Neural cell (in vitro differentiated cells): Measurements from ENCODE around the gene PTPRN2. TPM values are rescaled to one million over a fixed set of nuclear protein-coding genes. Genes with fewer than 3 reads are reported as not detected.

Source experiments
- H2AFZ ChIP-seq: fragments of 200-600, 300-800 bp; sonication (generic), shearing (Covaris generic); 2 replicates; pipeline ENCODE4 v1.6.0; 2014; ENCODE audit warnings: low read depth, mild to moderate bottlenecking, antibody characterized with exemption, low read length, moderate library complexity
- H3F3A ChIP-seq: fragments of 200-600 bp; shearing (Covaris generic); 2 replicates; pipeline ENCODE4 v1.6.1; 2016; ENCODE audit warnings: mild to moderate bottlenecking, moderate library complexity, mixed read lengths, antibody characterized with exemption, low read length; ENCODE audit not compliant: insufficient read depth, poor library complexity, severe bottlenecking
- H3K27ac ChIP-seq: fragments of 200-600, 300-800 bp; sonication (generic), shearing (Covaris generic); 2 replicates; pipeline ENCODE4 v1.5.1; 2014; ENCODE audit warnings: mild to moderate bottlenecking, low read length, moderate library complexity
- H3K27me3 ChIP-seq: fragments of 300-800, 200-600 bp; sonication (generic), shearing (Covaris generic); 2 replicates; pipeline ENCODE4 v1.6.0; 2014; ENCODE audit warnings: mild to moderate bottlenecking, low read depth, low read length, moderate library complexity; ENCODE audit not compliant: insufficient read depth
- H3K36me3 ChIP-seq: fragments of 300-800, 200-600 bp; sonication (generic), shearing (Covaris generic); 2 replicates; pipeline ENCODE4 v1.5.1; 2014; ENCODE audit warnings: mild to moderate bottlenecking, antibody characterized with exemption, low read length, moderate library complexity; ENCODE audit not compliant: insufficient read depth
- H3K4me2 ChIP-seq: fragments of 300-800, 200-600 bp; sonication (generic), shearing (Covaris generic); 2 replicates; pipeline ENCODE4 v1.6.0; 2014; ENCODE audit warnings: mild to moderate bottlenecking, low read length
- H3K4me3 ChIP-seq: fragments of 300-800, 200-600 bp; sonication (generic), shearing (Covaris generic); 2 replicates; pipeline ENCODE4 v1.5.1; 2014; ENCODE audit warnings: mild to moderate bottlenecking, low read length, moderate library complexity
- H3K79me2 ChIP-seq: fragments of 200-600 bp; shearing (Covaris generic); replicated peaks from 2 replicates; pipeline ENCODE4 v1.6.0; 2014; ENCODE audit warnings: mild to moderate bottlenecking, low read length, moderate library complexity; ENCODE audit not compliant: insufficient read depth
- H3K9ac ChIP-seq: fragments of 300-800, 200-600 bp; sonication (generic), shearing (Covaris generic); 2 replicates; pipeline ENCODE4 v1.6.1; 2016; ENCODE audit warnings: mild to moderate bottlenecking, low read length, mixed read lengths
- H3K9me2 ChIP-seq: fragments of 200-600 bp; shearing (Covaris generic); 2 replicates; pipeline ENCODE4 v1.6.1; 2016; ENCODE audit warnings: mild to moderate bottlenecking, low read length, mixed read lengths; ENCODE audit not compliant: insufficient read depth
- H3K9me3 ChIP-seq: fragments of 200-600, 300-800 bp; sonication (generic), shearing (Covaris generic); 2 replicates; pipeline ENCODE4 v1.6.1; 2016; ENCODE audit warnings: mild to moderate bottlenecking, mixed run types, low read length, moderate library complexity, mixed read lengths
- H4K20me1 ChIP-seq: fragments of 200-600 bp; shearing (Covaris generic); 2 replicates; pipeline ENCODE4 v1.6.1; 2016; ENCODE audit warnings: mild to moderate bottlenecking, mixed run types; ENCODE audit not compliant: insufficient read depth
- CTCF ChIP-seq: fragments of 450-650 bp; IDR thresholded peaks from 2 replicates; pipeline ENCODE4 v1.5.1; 2014; ENCODE audit warnings: antibody characterized with exemption, mild to moderate bottlenecking, moderate library complexity; ENCODE audit not compliant: poor library complexity, severe bottlenecking
- EP300 ChIP-seq: fragments of 450-650 bp; conservative IDR thresholded peaks from 2 replicates; pipeline ENCODE4 v1.6.1; 2014; ENCODE audit warnings: antibody characterized with exemption, mild to moderate bottlenecking, moderate library complexity; ENCODE audit not compliant: poor library complexity, severe bottlenecking
- EZH2 ChIP-seq: fragments of 200-600, 300-800 bp; shearing (Covaris generic), sonication (generic); IDR thresholded peaks from 2 replicates; pipeline ENCODE4 v1.6.1; 2014; ENCODE audit warnings: antibody characterized with exemption, low read length, borderline replicate concordance, mild to moderate bottlenecking; ENCODE audit not compliant: insufficient read depth, poor library complexity, severe bottlenecking
- MXI1 ChIP-seq: fragments of 450-650 bp; conservative IDR thresholded peaks from 2 replicates; pipeline ENCODE4 v1.6.1; 2014; ENCODE audit warnings: antibody characterized with exemption, mild to moderate bottlenecking; ENCODE audit not compliant: poor library complexity, severe bottlenecking
- POLR2AphosphoS5 ChIP-seq: IDR thresholded peaks from 2 replicates; pipeline ENCODE4 v1.6.1; 2012
- RAD21 ChIP-seq: fragments of 450-650 bp; conservative IDR thresholded peaks from 2 replicates; pipeline ENCODE4 v1.6.1; 2014; ENCODE audit warnings: antibody characterized with exemption, mild to moderate bottlenecking, moderate library complexity
- REST ChIP-seq: IDR thresholded peaks from 2 replicates; pipeline ENCODE4 v1.6.1; 2012; ENCODE audit warnings: borderline replicate concordance
- SMC3 ChIP-seq: fragments of 450-650 bp; conservative IDR thresholded peaks from 2 replicates; pipeline ENCODE4 v1.6.1; 2014; ENCODE audit warnings: antibody characterized with exemption, mild to moderate bottlenecking, moderate library complexity; ENCODE audit not compliant: poor library complexity
- TAF1 ChIP-seq: IDR thresholded peaks from 2 replicates; pipeline ENCODE4 v1.6.1; 2012; ENCODE audit warnings: low read depth
- polyA plus RNA-seq: library from polyadenylated mRNA; depleted of rRNA; stranded (reverse); fragments of >200 nt; gene quantifications from 2 replicates; pipeline ENCODE4 v1.2.3, GENCODE V29; 2014

PTPRN2 gene
- polyA plus RNA-seq, 1 donor from 2014 or later, result 31.0 TPM

GRCh38 chr7:158606671-158607424, 19.2 kb upstream of the PTPRN2 start:
- no peak overlapping the region for H3K4me3 ChIP-seq
- H3K79me2 ChIP-seq, result no peaks in the 10 kb centered on the region
- no peaks in the 10 kb centered on the region for H3K9me3 ChIP-seq
- H3K27me3 ChIP-seq, result no peaks in the 10 kb centered on the region
- no peaks in the 10 kb centered on the region for H3K9me2 ChIP-seq
- no peak overlapping the region for H2AFZ ChIP-seq
- no peaks in the 10 kb centered on the region for H4K20me1 ChIP-seq
- no peak overlapping the region for H3K4me2 ChIP-seq
- H3K27ac ChIP-seq, result no peak overlapping the region
- H3K36me3 ChIP-seq, result no peaks in the 10 kb centered on the region
- H3K9ac ChIP-seq, result no peak overlapping the region
- TF ChIP-seq TAF1, result no peak
- TF ChIP-seq REST, result no peak
- no peak for TF ChIP-seq POLR2AphosphoS5
- no peak for TF ChIP-seq MXI1
- no peak for TF ChIP-seq SMC3
- no peak for TF ChIP-seq CTCF
- H3F3A ChIP-seq, result no peaks in the 10 kb centered on the region

GRCh38 chr7:158606129-158606528, 18.5 kb upstream of the PTPRN2 start:
- no peaks in the 10 kb centered on the region for H3K36me3 ChIP-seq
- no peaks in the 10 kb centered on the region for H3F3A ChIP-seq
- H3K27ac ChIP-seq, result peak overlapping the region; percentile 0
- no peak overlapping the region for H3K9ac ChIP-seq
- TF ChIP-seq EZH2 (no peak), EP300 (no peak), REST (no peak), TAF1 (no peak), MXI1 (no peak), RAD21 (no peak), POLR2AphosphoS5 (no peak), SMC3 (no peak), CTCF (no peak)
- no peaks in the 10 kb centered on the region for H4K20me1 ChIP-seq
- H3K9me2 ChIP-seq, result no peaks in the 10 kb centered on the region
- no peaks in the 10 kb centered on the region for H3K79me2 ChIP-seq
- no peak overlapping the region for H3K4me3 ChIP-seq
- H3K9me3 ChIP-seq, result no peaks in the 10 kb centered on the region
- no peak overlapping the region for H3K4me2 ChIP-seq
- H2AFZ ChIP-seq, result no peak overlapping the region
- H3K27me3 ChIP-seq, result no peaks in the 10 kb centered on the region
